HG03280 (cell line): ENCODE results near the gene NMNAT2.

Source experiments
- ATAC-seq: cut with Tn5 transposase; IDR thresholded peaks from one replicate; pipeline ENCODE4 v1.9.1; 2021; ENCODE audit warnings: mild to moderate bottlenecking, moderate library complexity; ENCODE audit not compliant: unreplicated experiment

NMNAT2 gene

DNA sequence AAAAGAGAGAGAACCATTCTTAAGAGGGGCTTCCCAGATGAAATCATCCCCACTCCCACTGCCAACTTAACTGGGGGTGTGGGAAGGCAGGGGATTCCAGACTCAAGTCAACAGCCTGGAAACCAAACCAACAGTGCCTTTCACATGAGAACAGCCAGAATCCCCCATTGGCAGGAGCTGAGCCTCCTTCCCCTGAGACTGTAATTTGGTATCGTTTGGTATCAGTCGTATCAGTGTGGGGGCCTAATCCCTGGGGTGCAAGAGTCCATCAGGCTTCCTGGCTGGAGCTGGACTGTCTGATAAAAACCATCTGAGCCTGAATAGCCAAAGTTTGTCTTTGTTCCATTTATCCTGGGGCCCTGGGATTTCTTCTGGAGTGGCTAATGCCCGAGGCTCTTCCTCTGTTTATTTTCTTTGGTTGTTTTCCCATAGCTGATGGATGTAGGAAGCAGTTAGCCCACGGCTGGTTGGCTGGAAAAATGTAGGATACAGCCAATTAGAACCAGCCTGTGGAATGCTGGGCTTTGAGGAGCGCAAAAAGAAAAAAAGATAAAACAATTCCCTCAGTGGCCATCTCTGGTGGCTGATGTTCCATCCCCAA, 147.5 kb downstream of the NMNAT2 start:
- no peak for ATAC-seq

DNA sequence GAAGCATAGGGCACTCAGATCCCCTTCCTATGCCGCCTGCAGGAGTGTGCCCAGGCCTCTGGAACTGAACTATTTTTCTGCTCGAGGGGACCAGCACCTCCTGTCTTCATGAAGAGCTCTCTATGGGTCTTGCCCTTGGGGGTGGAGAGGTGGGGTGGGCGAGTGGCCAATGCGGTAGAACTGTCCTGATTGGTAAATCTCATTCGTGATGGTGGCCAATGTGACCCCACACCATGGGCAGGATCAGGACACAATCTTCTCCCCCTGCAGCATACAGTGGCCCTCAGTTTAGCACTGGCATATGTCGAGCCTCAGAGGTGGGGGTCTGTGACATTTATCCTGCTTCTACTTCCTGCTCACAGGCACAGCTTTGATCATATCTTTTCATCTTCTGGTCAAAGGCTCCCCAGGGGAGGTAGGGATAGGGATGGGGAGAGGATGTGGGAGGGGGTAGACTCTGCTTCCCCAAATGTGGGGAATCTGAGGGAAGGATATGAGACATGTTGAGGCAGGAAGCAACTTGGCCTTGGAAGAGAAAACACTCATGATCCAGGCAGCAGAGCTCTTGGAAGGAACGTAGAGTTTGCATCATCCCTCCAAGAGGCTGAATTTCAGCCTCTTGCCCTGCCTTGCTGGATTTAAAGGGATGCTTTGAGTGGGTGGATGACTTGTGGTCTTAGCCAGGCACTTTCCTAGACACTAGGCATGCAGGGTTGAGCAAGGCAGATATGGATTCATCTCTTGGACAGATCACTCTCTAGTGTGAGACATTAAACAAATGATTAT, 150.3 kb downstream of the NMNAT2 start:
- ATAC-seq, result no peak

DNA sequence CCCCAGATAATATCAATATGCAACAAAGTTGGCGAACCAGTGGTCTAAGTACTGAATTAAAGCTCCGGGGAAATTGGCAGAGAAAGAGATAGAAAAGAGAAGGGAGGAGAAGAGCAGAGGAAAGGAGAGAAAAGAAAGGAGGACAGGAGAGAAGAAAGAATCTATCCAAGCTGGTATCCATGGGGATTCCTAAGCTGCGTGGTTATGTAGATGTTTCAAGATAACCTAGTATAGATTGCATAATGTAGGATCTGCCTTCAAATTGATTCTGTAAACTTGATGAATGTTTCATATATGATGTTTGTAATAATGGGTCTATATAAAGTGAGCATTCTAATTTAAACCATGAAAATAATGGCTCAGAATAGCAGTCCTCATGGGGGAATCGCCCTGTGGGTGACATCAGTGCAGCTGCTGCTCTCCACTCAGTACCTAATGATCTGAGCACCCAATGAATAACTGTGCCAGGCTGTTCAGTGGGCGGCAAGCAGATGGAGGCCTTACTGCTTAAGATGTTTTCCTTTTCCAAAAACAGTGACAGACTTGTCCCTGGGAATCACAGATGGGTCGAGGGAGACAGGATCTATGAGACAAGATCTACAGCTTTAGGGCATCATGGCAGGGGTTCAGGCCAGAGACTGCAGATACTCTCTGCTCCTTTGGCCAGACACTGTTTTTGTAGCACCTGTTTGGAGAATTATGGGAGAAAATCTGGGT, 154.1 kb downstream of the NMNAT2 start:
- ATAC-seq, result no peak

DNA sequence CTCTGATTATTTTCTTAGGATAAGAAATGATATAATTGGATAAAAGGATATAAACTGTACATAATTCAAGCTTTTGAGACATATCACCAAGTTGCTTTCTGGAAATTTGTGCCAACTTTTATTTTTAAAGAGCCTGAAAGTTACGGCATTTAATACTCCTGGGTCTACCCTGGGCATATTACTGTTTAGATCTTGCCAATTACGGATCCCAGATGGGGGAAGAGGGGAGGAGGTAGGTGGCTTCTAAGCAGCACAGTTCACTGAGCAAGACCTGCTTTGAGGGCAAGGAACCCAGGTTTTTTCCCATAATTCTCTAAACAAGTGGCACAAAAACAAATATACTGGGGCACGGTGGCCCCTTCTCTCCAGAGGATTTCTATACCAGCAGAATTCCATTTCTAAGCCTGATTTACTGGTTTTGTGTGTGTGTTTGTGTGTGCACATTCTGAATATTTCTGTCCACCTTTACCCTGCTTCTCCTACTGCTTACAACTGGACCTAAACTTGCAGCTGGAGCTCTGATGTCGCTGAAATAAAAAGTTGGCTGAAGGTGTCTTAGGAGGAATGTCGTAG, 155.5 kb downstream of the NMNAT2 start:
- no peak for ATAC-seq

DNA sequence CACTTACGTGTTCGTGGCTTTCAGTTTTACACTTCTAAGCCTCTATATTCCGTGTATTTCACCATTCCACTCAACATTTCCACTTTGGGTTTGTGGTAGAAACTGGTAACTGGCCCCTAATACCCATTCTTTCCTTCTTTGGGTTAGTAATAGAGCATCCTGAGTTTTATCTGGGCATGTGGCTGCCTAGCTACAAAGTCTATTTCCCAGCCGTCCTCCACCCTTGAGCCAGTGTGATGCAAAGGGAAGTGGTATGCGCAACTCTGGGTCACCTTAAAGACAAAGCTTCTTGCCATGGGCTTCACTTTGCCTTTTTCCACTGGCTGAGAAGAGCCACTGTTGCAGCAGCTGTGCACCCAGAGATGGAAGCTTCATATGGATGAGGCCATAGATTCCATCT, 158.3 kb downstream of the NMNAT2 start:
- ATAC-seq, result no peak

GRCh38 chr1:183255073-183255472, 163.1 kb downstream of the NMNAT2 start:
- no peak for ATAC-seq

DNA sequence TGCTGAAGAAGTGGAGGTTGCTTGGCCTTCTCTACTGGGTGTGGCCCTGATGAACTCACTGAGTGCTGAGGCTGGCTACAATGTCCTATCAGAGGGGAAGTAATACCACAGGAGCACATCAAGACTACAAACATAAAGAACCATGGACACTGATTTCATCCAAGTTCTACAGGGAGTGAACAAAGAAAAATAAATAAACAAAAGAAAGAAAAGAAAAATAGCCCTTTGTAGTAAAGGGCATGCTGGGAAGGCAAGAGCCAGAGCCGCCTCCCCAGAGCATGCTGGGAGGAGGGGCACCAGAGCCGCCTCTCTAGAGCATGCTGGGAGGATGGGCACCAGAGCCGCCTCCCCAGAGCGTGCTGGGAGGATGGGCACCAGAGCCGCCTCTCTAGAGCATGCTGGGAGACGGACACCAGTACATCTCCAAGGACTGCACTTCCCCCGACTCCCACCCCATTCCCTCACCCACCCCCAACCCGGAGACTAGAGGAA, 166.2 kb downstream of the NMNAT2 start:
- ATAC-seq, result no peak

- no peak for ATAC-seq
Measured at GRCh38 chr1:183251101-183251958, 166.8 kb downstream of the NMNAT2 start.

DNA sequence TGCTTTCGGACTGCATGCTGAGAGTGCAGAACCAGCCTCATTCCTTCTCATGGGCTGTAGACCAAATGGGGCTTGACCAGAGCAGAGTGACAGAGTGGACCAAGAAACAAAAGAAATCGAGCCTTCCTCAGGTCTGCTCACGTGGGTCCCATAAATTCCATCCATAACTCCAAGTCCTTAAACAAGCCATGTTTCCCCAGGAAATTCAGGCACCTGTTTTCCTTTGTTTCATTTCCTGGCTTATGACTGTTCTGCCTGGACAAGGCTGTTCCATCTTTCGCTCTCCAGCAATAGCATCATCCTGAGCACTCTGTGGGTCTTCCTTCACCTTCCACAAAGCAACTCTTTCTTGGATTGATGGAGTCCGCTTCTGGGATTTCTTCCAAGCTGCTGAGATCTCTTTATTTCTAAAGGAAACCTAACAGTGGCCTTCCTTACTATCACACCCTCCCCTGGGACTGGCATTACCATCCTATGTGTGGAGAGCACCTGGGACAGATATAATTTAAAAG, 168.2 kb downstream of the NMNAT2 start:
- ATAC-seq, result no peak

GRCh38 chr1:183248989-183249691, 169.0 kb downstream of the NMNAT2 start:
- no peak for ATAC-seq

- ATAC-seq, result no peak
Measured at GRCh38 chr1:183247931-183248330, 170.2 kb downstream of the NMNAT2 start.

- no peak for ATAC-seq
Measured at GRCh38 chr1:183247484-183247883, 170.7 kb downstream of the NMNAT2 start.

- no peak for ATAC-seq
Measured at GRCh38 chr1:183247066-183247465, 171.1 kb downstream of the NMNAT2 start.

DNA sequence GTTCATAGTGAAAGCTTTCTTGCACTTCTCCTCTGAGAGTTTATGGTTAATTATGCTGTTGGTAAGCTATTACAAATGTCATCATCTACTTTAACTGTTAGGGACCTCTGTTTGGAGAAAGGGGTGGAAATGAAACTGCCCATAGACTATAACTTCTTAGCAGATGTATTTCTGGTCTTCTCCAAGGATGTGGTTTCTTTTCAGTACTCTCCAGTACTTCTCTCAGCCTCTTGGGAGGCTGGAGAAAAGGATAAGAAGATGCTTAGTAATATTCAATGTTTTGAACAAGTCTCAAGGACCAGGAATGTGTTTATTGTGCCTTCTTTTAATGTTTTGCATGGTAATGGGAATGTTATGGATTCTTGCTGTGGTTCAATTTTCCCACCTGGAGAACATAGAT, 171.7 kb downstream of the NMNAT2 start:
- ATAC-seq, result no peak

GRCh38 chr1:183245357-183245756, 172.8 kb downstream of the NMNAT2 start:
- ATAC-seq, result no peak

DNA sequence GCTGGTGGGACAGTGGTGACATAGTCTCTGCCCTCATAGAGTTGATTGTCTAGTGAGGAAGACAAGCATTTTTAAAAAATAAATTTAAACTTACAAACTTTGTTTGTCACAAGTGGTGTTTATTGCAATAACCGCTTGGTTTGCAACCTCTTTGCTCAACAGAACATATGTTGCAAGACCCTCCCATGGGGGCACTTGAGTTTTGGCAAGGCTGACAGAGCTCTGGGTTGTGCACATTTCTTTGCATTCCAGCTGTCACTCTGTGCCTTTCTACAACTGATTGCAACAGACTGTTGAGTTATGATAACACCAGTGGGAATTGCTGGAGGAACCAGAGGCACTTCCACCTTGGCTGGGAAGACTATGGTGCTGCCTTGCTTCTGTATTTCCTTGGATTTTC, 173.7 kb downstream of the NMNAT2 start:
- ATAC-seq, result no peak

- no peak for ATAC-seq
Measured at GRCh38 chr1:183243161-183244050, 174.8 kb downstream of the NMNAT2 start.

DNA sequence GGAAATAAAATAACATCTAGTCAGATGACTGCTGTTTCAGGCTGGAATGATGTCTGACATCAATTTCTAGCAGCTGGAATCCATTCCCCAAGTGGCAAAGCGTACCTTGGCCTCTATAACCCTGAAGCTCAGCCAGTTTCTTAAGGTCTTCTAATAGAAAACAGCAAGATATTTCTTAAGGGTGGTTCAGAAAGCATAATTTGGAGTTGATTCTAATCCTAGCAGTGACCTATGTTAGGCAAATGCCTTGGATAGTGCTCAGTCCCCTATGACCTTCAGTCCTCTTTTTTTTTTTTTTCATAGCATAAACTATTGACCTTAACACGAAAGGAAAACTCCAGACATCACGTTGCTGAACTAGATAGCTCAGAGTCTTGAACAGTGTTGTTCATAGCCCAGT, 175.6 kb downstream of the NMNAT2 start:
- ATAC-seq, result no peak

DNA sequence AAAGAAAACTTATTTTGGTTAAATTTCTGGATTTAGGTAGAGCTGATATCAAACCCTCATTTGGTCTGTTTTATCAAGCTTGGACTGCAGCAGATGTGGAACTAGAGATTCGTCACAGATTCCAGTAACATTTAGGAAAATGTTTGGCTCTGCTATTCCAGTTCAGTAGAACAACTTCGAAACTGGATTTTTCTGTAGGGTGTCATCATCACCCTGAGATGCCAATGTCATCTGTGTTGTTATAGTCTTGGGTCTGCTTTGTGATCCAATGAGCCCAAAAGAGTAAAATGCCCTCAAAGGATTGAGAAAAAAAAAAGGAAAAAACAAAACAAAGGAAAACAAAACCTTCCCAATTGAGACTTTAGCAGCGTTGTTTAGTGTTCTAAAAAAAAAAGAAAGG, 176.7 kb downstream of the NMNAT2 start:
- ATAC-seq, result no peak
